ENCODE data around the gene ADRA1B.

The ADRA1B gene

GRCh38 chr5:159905496-159905895, 10.8 kb upstream of the ADRA1B start:
- DNase-seq (ENCODE audit: extremely low spot score) = no peak

GRCh38 chr5:159906463-159906862, 9.8 kb upstream of the ADRA1B start:
- CTCF ChIA-PET = interaction anchor here (0.7 to 1.3 kb wide), 2 partner anchors 10 to 69 kb away, joined by 3 read pairs; partner anchors contain the start of gene ADRA1B
- POLR2A ChIA-PET = no interaction called here
- TF ChIP-seq NFRKB (IDR thresholded peaks at IDR 0.05) (no peak), LEF1 (IDR thresholded peaks at IDR 0.05; ENCODE audit: borderline replicate concordance) (no peak), HDGF (IDR thresholded peaks at IDR 0.05; ENCODE audit: borderline replicate concordance) (no peak), ARNT (IDR thresholded peaks at IDR 0.05) (no peak), FOXM1 (IDR thresholded peaks at IDR 0.05; ENCODE audit: borderline replicate concordance) (no peak), FOXK2 (IDR thresholded peaks at IDR 0.05) (no peak), FOXA1 (IDR thresholded peaks at IDR 0.05) (no peak), L3MBTL2 (conservative IDR thresholded peaks at IDR 0.05) (no peak), TARDBP (IDR thresholded peaks at IDR 0.05) (no peak), ZNF384 (IDR thresholded peaks at IDR 0.05) (no peak), PKNOX1 (IDR thresholded peaks at IDR 0.05) (no peak), ELF4 (IDR thresholded peaks at IDR 0.05) (no peak), SP1 (IDR thresholded peaks at IDR 0.05) (no peak), CTBP1 (IDR thresholded peaks at IDR 0.05; ENCODE audit: borderline replicate concordance) (no peak), SUZ12 (IDR thresholded peaks at IDR 0.05) (no peak), BHLHE40 (IDR thresholded peaks at IDR 0.05; ENCODE audit: borderline replicate concordance) (no peak)
- no peak for DNase-seq (ENCODE audit: extremely low spot score)

More at GRCh38 chr5:159905496-159905895, 10.8 kb upstream of the ADRA1B start:
- ChIA-PET POLR2A (no interaction called here), CTCF (no interaction called here)
- TF ChIP-seq NFRKB (IDR thresholded peaks at IDR 0.05) = no peak
- TF ChIP-seq TARDBP (IDR thresholded peaks at IDR 0.05) = no peak
- no peak for TF ChIP-seq HDGF (IDR thresholded peaks at IDR 0.05; ENCODE audit: borderline replicate concordance)
- TF ChIP-seq FOXA1 (IDR thresholded peaks at IDR 0.05) = no peak
- no peak for TF ChIP-seq FOXK2 (IDR thresholded peaks at IDR 0.05)
- no peak for TF ChIP-seq FOXM1 (IDR thresholded peaks at IDR 0.05; ENCODE audit: borderline replicate concordance)
- no peak for TF ChIP-seq ARNT (IDR thresholded peaks at IDR 0.05)
- no peak for TF ChIP-seq SUZ12 (IDR thresholded peaks at IDR 0.05)
- no peak for TF ChIP-seq PKNOX1 (IDR thresholded peaks at IDR 0.05)

- no peak for DNase-seq (ENCODE audit: extremely low spot score)
- CTCF ChIA-PET = interaction anchor here (0.7 to 1.3 kb wide), 3 partner anchors 10 to 68 kb away, joined by 3 to 5 read pairs (median 3); partner anchors contain the start of gene ADRA1B
- POLR2A ChIA-PET = no interaction called here
- TF ChIP-seq LEF1 (IDR thresholded peaks at IDR 0.05; ENCODE audit: borderline replicate concordance) (no peak), PKNOX1 (IDR thresholded peaks at IDR 0.05) (peak; percentile 11; the same call in 1 of the 2 replicates)
Observed at GRCh38 chr5:159906943-159907342, 9.3 kb upstream of the ADRA1B start.

- DNase-seq (ENCODE audit: extremely low spot score) = no peak
- ChIA-PET POLR2A (no interaction called here), CTCF (interaction anchor here (0.6 to 0.8 kb wide), 5 partner anchors 11 to 488 kb away, joined by 3 to 5 read pairs (median 3); no protein-coding TSS in a partner anchor)
- TF ChIP-seq TARDBP (IDR thresholded peaks at IDR 0.05) (no peak), LEF1 (IDR thresholded peaks at IDR 0.05; ENCODE audit: borderline replicate concordance) (no peak), ELF4 (IDR thresholded peaks at IDR 0.05) (no peak), L3MBTL2 (conservative IDR thresholded peaks at IDR 0.05) (no peak), HDGF (IDR thresholded peaks at IDR 0.05; ENCODE audit: borderline replicate concordance) (no peak), BHLHE40 (IDR thresholded peaks at IDR 0.05; ENCODE audit: borderline replicate concordance) (no peak), CTBP1 (IDR thresholded peaks at IDR 0.05; ENCODE audit: borderline replicate concordance) (no peak), NFRKB (IDR thresholded peaks at IDR 0.05) (no peak), SP1 (IDR thresholded peaks at IDR 0.05) (no peak), FOXM1 (IDR thresholded peaks at IDR 0.05; ENCODE audit: borderline replicate concordance) (no peak), PKNOX1 (IDR thresholded peaks at IDR 0.05) (no peak), FOXK2 (IDR thresholded peaks at IDR 0.05) (no peak), FOXA1 (IDR thresholded peaks at IDR 0.05) (no peak), SUZ12 (IDR thresholded peaks at IDR 0.05) (no peak), ARNT (IDR thresholded peaks at IDR 0.05) (no peak), ZNF384 (IDR thresholded peaks at IDR 0.05) (no peak)
Observed at GRCh38 chr5:159907689-159908590, 8.3 kb upstream of the ADRA1B start.

GRCh38 chr5:159908591-159908940, 7.7 kb upstream of the ADRA1B start:
- CTCF ChIA-PET = no interaction called here
- POLR2A ChIA-PET = no interaction called here
- no peak for DNase-seq (ENCODE audit: extremely low spot score)
- TF ChIP-seq NFRKB (IDR thresholded peaks at IDR 0.05) (no peak), ARNT (IDR thresholded peaks at IDR 0.05) (no peak), FOXM1 (IDR thresholded peaks at IDR 0.05; ENCODE audit: borderline replicate concordance) (no peak), CTBP1 (IDR thresholded peaks at IDR 0.05; ENCODE audit: borderline replicate concordance) (no peak), PKNOX1 (IDR thresholded peaks at IDR 0.05) (no peak), HDGF (IDR thresholded peaks at IDR 0.05; ENCODE audit: borderline replicate concordance) (no peak), BHLHE40 (IDR thresholded peaks at IDR 0.05; ENCODE audit: borderline replicate concordance) (no peak), FOXA1 (IDR thresholded peaks at IDR 0.05) (no peak), TARDBP (IDR thresholded peaks at IDR 0.05) (no peak), LEF1 (IDR thresholded peaks at IDR 0.05; ENCODE audit: borderline replicate concordance) (no peak), ZNF384 (IDR thresholded peaks at IDR 0.05) (no peak)

Measured in HEK293T (cell line).